Ramos (cell line): ENCODE measurements around the gene FASTK.

Experiments used
- in situ Hi-C: fragments of 300-500 bp; cut with MboI; formaldehyde crosslinking; loops from one replicate; pipeline ENCODE4 v1.14.3; 2022; ENCODE audit warnings: low sequenced_read_pairs; ENCODE audit not compliant: unreplicated experiment

Gene FASTK

DNA sequence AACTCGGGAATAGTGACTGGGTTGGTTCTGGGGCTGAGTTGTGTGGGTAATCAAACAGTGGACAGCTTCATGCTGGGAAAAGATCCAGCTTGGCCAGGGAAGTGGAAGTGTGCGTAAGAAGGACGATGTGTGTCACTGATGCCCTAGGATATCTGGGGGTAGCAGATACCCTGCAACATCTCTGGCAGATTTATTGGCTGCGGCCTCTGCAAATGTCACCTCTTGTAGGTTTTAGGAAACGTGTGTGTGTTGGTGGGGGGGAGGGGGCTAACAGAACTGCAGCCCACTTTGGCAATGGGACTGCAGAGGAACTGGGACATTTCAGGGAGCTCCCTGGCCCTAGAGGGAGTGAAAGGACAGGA lies 4.7 kb upstream of the FASTK start:
- in situ Hi-C loops = no loop called here

- in situ Hi-C loops = no loop called here
Observed at GRCh38 chr7:151083824-151084160, 3.2 kb upstream of the FASTK start.

DNA sequence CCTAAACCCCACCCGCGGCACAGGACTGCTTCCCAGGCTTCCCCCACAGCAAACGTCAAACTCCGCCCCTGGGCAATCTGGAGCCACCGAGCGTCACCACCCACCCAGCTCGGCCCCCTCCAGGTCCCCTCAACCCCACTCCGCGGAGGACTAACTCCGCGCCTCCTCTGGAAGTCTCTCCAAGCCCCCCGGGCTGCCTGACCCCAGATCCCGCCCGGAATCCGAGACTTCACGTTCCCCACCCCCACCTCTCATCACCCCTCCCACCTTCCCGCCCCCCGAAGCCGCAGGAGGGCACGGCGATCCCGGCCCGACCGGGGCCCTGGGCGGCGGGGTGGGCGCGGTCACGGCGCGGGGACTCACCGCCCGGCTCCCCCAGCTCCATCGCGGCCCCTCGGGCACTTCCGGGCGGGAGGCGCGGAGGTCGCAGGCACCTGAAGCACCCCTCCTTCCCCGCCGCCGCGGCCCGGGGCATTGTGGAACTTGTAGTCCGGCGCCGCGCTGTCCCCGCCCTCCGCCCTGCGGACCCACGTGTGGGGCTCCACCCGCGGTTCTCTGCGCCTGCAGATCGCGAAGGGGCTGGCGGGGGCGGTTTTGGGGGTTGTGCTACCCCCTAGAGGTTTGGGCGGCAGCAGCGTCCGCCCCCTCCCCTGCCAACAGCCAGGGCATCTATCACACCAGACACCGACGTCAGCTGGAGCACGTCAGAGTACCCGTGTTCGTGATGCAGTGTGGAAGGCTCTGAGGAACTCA lies 2.6 kb upstream of the FASTK start, which contains the start of gene TMUB1:
TSS of gene TMUB1 (minus strand) at position 423 of the 753 bp plus-strand sequence. CDS start 930 bp downstream, outside the sequence.
- in situ Hi-C loops = no loop called here

- in situ Hi-C loops = no loop called here
Observed at GRCh38 chr7:151082141-151083070, 1.8 kb upstream of the FASTK start.

- in situ Hi-C loops = no loop called here
Observed at GRCh38 chr7:151081170-151082101, 827 bp upstream of the FASTK start.

DNA sequence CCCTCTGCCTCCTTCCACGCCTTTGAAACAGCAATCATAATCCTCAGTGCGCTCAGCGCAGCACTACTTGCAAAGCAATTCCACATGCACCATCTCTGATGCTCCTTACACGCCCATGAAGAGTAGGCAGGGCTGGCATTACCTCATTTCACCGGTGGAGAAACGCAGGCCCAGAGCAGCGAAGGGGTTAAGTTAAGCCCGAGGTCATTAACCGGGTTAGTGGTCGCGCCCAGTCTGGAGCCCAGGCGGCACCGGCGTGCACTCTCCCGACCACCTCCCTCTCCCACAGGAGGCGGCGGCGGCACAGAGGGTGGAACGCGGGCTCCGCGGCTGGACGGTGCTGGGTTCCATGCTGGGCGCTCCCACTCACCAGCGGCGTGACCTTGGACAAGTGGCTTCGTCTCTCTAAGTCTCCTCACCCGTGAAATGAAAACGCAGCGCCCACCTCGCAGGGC lies 515 bp downstream of the FASTK start:
- in situ Hi-C loops = no loop called here

GRCh38 chr7:151079199-151079910 lies 1.3 kb downstream of the FASTK start:
- in situ Hi-C loops = no loop called here

DNA sequence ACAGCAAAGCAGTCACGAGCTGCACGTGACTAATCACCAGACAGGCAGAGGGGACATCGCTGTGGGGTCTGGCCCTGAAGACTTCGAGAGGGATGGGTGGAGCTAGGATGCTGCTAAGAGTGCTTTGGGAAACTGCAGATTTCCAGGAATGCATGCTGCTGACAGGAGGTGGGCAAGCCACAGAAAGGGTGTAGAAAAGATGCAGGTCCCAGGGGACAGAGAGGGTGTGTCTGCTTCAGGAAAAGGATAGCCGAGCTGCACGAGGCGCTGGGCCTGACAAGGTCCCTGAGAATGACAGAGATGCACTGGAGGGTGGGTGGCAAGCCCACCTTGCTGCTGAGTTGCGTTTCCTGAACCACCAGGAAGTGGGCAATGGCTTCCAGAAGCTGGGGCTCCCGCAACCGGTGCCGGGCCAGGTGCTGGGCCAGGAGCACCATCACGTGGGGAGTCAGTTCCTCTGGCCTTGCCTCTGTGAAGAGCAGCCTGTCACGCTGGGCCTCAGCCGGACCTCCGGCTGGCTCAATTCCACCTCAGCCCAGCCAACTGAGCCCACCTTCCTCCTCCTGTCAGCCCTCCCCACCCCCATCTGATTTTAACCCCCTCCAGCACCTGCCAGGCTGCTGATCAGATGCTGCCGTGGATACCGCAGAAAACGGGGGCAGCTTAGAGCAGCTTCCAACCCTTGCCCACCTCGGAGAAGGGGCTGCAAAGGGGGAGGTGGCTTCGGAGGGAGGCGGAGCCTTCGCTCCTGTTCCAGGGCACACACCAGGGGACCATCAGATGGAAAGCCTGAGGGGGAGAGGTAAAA lies 2.2 kb downstream of the FASTK start:
- in situ Hi-C loops = no loop called here

DNA sequence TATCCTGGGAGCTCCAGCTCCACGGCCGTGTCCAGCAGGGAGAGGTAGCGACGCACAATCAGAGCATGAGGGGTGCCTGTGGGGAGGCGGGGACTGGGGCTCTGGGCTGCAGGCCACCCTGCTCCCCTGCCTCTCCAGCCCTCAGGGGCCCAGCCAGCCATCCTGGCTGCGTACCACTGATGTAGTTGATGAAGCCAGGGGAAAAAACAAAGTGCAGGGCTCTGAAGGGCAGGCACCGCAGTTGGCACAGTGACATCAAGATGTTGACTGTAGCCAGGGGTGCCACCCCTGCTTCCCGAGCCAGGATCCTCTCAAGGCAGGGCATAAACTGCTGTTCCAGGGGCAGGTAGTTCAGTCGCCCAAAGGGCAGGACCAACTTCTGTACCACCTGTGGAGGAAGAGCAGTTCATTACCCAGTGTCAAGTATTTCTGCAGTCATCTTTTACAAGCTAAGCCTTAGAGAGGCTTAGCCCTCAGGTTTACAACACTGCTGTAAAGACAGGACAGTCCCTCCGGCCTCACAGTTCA lies 2.8 kb downstream of the FASTK start:
- in situ Hi-C loops = no loop called here

GRCh38 chr7:151076863-151077704 lies 3.5 kb downstream of the FASTK start:
- in situ Hi-C loops = no loop called here

- in situ Hi-C loops = no loop called here
Observed at GRCh38 chr7:151075978-151076426, 4.6 kb downstream of the FASTK start.

DNA sequence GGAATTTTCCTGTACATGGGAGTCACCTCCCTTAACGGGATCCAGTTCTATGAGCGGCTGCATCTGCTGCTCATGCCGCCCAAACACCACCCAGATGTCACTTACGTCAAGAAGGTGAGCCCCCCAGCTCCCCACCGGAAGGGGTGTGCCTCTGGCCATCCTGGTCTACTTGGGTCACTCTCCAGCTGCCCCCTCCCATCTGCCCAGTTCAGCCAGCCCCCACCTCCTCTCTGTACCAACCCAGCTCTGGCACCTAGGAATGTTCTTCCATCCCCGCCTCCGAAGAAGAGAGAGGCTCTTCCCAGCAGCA lies 5.0 kb downstream of the FASTK start:
- in situ Hi-C loops = no loop called here

DNA sequence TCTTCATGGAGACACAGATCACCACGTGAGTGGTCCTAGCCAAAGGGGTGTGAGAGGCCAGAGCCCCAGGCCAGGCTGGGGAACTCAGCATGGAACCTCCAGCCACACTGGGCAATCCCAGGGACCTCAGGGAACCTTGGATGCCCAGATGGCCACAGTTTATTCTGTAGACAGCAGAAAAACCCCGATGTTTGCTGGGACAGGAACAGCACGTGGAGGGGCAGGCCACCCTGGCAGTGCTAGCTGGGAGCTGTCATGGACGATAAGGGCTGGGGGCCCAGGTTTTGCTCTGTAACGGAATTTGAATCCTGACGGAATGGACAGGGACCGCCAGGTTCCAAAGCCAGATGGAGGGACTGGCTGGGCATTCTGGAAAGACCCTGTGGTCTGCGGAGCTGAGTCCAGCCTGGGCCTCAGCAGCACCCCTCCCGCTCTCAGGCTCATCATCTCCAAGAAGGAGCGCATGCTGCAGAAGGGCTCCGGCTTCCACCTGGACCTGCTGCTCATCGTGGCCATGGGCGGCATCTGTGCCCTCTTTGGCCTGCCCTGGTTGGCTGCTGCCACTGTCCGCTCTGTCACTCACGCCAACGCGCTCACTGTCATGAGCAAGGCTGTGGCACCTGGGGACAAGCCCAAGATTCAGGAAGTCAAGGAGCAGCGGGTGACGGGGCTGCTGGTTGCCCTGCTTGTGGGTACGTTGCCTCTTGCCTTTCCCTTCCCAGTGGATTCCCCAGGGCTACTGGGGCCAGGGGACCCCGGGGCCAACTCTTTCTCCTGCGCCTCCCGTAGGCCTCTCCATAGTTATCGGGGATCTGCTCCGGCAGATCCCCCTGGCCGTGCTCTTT lies 5.6 kb downstream of the FASTK start:
- in situ Hi-C loops = no loop called here

DNA sequence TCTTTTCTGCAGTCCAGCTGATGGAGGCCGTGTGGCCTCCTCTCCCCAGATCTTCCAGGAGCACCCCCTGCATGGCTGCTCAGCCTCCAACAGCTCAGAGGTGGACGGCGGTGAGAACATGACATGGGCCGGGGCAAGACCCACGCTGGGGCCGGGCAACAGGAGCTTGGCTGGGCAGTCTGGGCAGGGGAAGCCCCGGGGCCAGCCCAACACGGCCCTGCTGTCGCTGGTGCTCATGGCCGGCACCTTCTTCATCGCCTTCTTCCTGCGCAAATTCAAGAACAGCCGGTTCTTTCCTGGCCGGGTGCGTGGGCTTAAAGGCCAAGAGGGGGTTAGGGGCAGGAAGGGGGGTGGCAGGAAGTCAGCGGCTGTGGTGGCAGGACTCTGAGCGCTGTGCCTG lies 6.6 kb downstream of the FASTK start:
- in situ Hi-C loops = no loop called here

- in situ Hi-C loops = no loop called here
Observed at GRCh38 chr7:151071032-151071866, 9.4 kb downstream of the FASTK start.

DNA sequence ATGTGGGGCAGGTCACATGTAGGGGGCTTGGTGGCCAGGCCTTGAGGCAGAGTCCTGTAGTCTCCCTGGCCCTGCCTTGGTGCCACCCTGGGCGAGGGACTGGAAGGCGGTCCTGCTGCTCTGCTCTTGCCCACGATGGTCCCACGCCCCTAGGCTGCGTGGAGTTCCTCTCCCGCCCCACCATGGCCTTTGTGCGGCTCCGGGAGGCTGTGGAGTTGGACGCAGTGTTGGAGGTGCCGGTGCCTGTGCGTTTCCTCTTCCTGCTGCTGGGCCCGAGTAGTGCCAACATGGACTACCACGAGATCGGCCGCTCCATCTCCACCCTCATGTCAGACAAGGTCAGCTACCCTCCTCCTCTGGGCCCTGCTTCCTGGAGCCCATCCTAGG lies 10.0 kb downstream of the FASTK start:
- in situ Hi-C loops = no loop called here
